Hepatocyte (in vitro differentiated cells): ENCODE data around the gene PRPF6. TPM values are rescaled to one million over a fixed set of nuclear protein-coding genes. Genes with fewer than 3 reads are reported as not detected.

Source experiments
- DNase-seq: peaks from one replicate; pipeline ENCODE4 v3.0.0-alpha.2; 2016; ENCODE audit warnings: low spot score
- H2AFZ ChIP-seq: fragments of 200-600 bp; sonication (generic); 2 replicates; pipeline ENCODE4 v1.6.0; 2016; ENCODE audit warnings: antibody characterized with exemption, mild to moderate bottlenecking
- H3K27ac ChIP-seq: fragments of 200-600 bp; sonication (generic); 2 replicates; pipeline ENCODE4 v1.5.1; 2016; ENCODE audit warnings: mild to moderate bottlenecking
- H3K27me3 ChIP-seq: fragments of 200-600 bp; sonication (generic); 2 replicates; pipeline ENCODE4 v1.6.1; 2016
- H3K36me3 ChIP-seq: fragments of 200-600 bp; sonication (generic); replicated peaks from 2 replicates; pipeline ENCODE4 v1.5.1; 2016; ENCODE audit warnings: low read depth; ENCODE audit not compliant: insufficient read depth
- H3K4me1 ChIP-seq: fragments of 200-600 bp; sonication (generic); 2 replicates; pipeline ENCODE4 v1.5.1; 2016; ENCODE audit warnings: mild to moderate bottlenecking, moderate library complexity; ENCODE audit not compliant: insufficient read depth
- H3K4me2 ChIP-seq: fragments of 200-600 bp; sonication (generic); 2 replicates; pipeline ENCODE4 v1.6.0; 2016
- H3K4me3 ChIP-seq: fragments of 200-600 bp; sonication (generic); 2 replicates; pipeline ENCODE4 v1.5.1; 2016; ENCODE audit warnings: mild to moderate bottlenecking
- H3K79me2 ChIP-seq: fragments of 200-600 bp; sonication (generic); 2 replicates; pipeline ENCODE4 v1.6.0; 2017; ENCODE audit warnings: mild to moderate bottlenecking
- H3K9me2 ChIP-seq: fragments of 200-600 bp; sonication (generic); replicated peaks from 2 replicates; pipeline ENCODE4 v1.6.0; 2017; ENCODE audit warnings: mild to moderate bottlenecking; ENCODE audit not compliant: insufficient read depth
- H3K9me3 ChIP-seq: fragments of 200-600 bp; sonication (generic); 2 replicates; pipeline ENCODE4 v1.5.1; 2016; ENCODE audit warnings: low read depth, mild to moderate bottlenecking
- H4K20me1 ChIP-seq: fragments of 200-600 bp; sonication (generic); 2 replicates; pipeline ENCODE4 v1.6.0; 2016; ENCODE audit warnings: mild to moderate bottlenecking; ENCODE audit not compliant: insufficient read depth, poor library complexity, severe bottlenecking
- CTCF ChIP-seq: fragments of 200-600 bp; sonication (generic); IDR thresholded peaks from 2 replicates; pipeline ENCODE4 v1.5.1; 2016; ENCODE audit warnings: antibody characterized with exemption, mild to moderate bottlenecking; ENCODE audit not compliant: poor library complexity
- EZH2 ChIP-seq: fragments of 200-600 bp; sonication (generic); IDR thresholded peaks from 2 replicates; pipeline ENCODE4 v1.6.1; 2016; ENCODE audit warnings: antibody characterized with exemption, mild to moderate bottlenecking, borderline replicate concordance
- EZH2phosphoT487 ChIP-seq: fragments of 200-600 bp; sonication (generic); IDR thresholded peaks from one replicate; pipeline ENCODE4 v1.6.1; 2018; ENCODE audit warnings: antibody characterized with exemption, mild to moderate bottlenecking, low read depth, moderate library complexity; ENCODE audit not compliant: unreplicated experiment, severe bottlenecking
- WGBS: methylation state at CpG from one replicate; pipeline ENCODE4 v1.1.6; 2016; ENCODE audit warnings: low lambda C conversion rate; ENCODE audit errors: missing lambda C conversion rate; 5-methylcytosine and 5-hydroxymethylcytosine counted together
- polyA plus RNA-seq: library from polyadenylated mRNA; unstranded; fragments of >200 nt; fragmentation: Nextera tagmentation; extraction: Ambion mirVana; gene quantifications from 2 replicates; pipeline ENCODE4 v1.2.1, GENCODE V29; 2016
- total RNA-seq: library from RNA; depleted of rRNA; stranded (reverse); fragments of >200 nt; gene quantifications from 2 replicates; pipeline ENCODE4 v1.2.3, GENCODE V29; 2014

Gene PRPF6
- total and polyA plus RNA-seq, 2 experiments from 2014 or later = 37.3 to 41.3 TPM

GRCh38 chr20:63978319-63979228 is 2.4 kb upstream of the PRPF6 start:
- H3K27me3 ChIP-seq = no peaks in the 10 kb centered on the region
- H3K4me1 ChIP-seq = peaks cover 31% of the 10 kb centered on the region
- peaks cover 6% of the 10 kb centered on the region for H4K20me1 ChIP-seq
- no peaks in the 10 kb centered on the region for H3K9me2 ChIP-seq
- TF ChIP-seq EZH2phosphoT487 (no peak), CTCF (no peak), EZH2 (no peak)
- H3K4me3 ChIP-seq = peak overlapping the region; percentile 85
- no peaks in the 10 kb centered on the region for H3K36me3 ChIP-seq
- peak overlapping the region; percentile 73 for H2AFZ ChIP-seq
- 13% methylated on average over 42 of the region's 52 CpGs for WGBS
- peaks cover 22% of the 10 kb centered on the region for H3K79me2 ChIP-seq
- peak; percentile 90 for DNase-seq
- H3K9me3 ChIP-seq = no peaks in the 10 kb centered on the region
- peak overlapping the region; percentile 97 for H3K4me2 ChIP-seq
- peak overlapping the region; percentile 75 for H3K27ac ChIP-seq

DNA sequence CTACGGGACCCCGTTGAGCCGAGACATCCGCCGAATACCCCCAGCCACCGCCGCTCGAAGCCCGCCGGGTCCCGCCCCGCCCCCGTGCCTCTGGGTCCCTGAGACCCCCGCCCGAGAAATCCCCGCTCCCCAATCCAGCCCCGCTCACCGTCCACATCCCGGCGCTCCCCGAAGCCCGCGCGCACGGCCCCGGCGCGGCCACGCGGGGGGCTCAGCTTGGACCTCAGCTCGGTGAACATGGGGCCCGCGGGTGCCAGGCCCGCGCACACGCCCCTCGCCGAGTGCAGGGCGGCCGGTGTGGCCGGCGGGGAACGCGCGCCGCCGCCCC is 1.7 kb upstream of the PRPF6 start:
- WGBS = 1% methylated on average over 14 of the region's 47 CpGs
- Histone ChIP-seq H2AFZ (peak overlapping the region; percentile 73), H3K4me3 (peak overlapping the region; percentile 85), H3K27ac (peak overlapping the region; percentile 75), H4K20me1 (peaks cover 6% of the 10 kb centered on the region), H3K9me2 (no peaks in the 10 kb centered on the region), H3K4me2 (peak overlapping the region; percentile 97), H3K27me3 (no peaks in the 10 kb centered on the region), H3K36me3 (no peaks in the 10 kb centered on the region), H3K9me3 (no peaks in the 10 kb centered on the region), H3K79me2 (peaks cover 26% of the 10 kb centered on the region), H3K4me1 (peaks cover 31% of the 10 kb centered on the region)
- DNase-seq = no peak
- no peak for TF ChIP-seq EZH2
- no peak for TF ChIP-seq CTCF
- TF ChIP-seq EZH2phosphoT487 = no peak

GRCh38 chr20:63979557-63980316 is 1.2 kb upstream of the PRPF6 start, which contains the start of gene SAMD10:
Gene SAMD10, minus strand, starts transcription at chr20:63979642. Its CDS starts 175 bp downstream, at chr20:63979467.
- WGBS = 8% methylated on average over 31 of the region's 52 CpGs
- H3K4me3 ChIP-seq = peak within 1 kb of the TSS; percentile 85
- DNase-seq = peak; percentile 80
- H3K79me2 ChIP-seq = peaks cover 27% of the 10 kb centered on the region
- H3K9me3 ChIP-seq = no peaks in the 10 kb centered on the region
- peaks cover 31% of the 10 kb centered on the region for H3K4me1 ChIP-seq
- TF ChIP-seq CTCF (no peak), EZH2phosphoT487 (no peak), EZH2 (no peak)
- H4K20me1 ChIP-seq = peaks cover 6% of the 10 kb centered on the region
- H2AFZ ChIP-seq = peak within 1 kb of the TSS; percentile 73
- peak within 1 kb of the TSS; percentile 97 for H3K4me2 ChIP-seq
- H3K36me3 ChIP-seq = no peaks in the 10 kb centered on the region
- no peaks in the 10 kb centered on the region for H3K9me2 ChIP-seq
- peak within 1 kb of the TSS; percentile 75 for H3K27ac ChIP-seq
- no peaks in the 10 kb centered on the region for H3K27me3 ChIP-seq
